ENCODE measurements around the gene LRRC66. TPM values are rescaled to one million over a fixed set of nuclear protein-coding genes. Genes with fewer than 3 reads are reported as not detected.

LRRC66 gene
- polyA plus RNA-seq, 1 experiment = 0.22 TPM

DNA sequence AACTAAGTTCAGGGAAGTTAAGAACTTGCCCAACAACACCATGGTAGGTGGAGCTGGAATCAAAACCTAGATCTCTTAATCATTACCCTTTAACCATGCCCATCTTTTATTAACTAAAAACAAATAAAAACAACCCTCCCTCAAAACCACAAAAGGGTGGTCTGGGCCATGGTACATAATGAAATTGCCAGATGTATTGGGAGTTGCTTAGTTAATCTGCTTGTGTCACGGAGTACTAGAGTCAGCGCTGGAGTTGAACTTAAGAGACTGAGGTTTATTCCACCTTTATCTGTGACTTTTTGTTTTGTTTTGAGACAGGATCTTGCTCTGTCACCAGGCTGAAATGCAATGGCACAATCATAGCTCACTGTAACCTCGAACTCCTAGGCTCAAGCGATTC is 13.3 kb downstream of the LRRC66 start:
- POLR2A ChIA-PET = no interaction called here
- H3K27ac ChIP-seq (ENCODE audit: low read depth, low read length) = no peak overlapping the region
- H3K4me3 ChIP-seq (ENCODE audit: low read depth, low read length) = no peak overlapping the region
- TF ChIP-seq, protein P1, sequence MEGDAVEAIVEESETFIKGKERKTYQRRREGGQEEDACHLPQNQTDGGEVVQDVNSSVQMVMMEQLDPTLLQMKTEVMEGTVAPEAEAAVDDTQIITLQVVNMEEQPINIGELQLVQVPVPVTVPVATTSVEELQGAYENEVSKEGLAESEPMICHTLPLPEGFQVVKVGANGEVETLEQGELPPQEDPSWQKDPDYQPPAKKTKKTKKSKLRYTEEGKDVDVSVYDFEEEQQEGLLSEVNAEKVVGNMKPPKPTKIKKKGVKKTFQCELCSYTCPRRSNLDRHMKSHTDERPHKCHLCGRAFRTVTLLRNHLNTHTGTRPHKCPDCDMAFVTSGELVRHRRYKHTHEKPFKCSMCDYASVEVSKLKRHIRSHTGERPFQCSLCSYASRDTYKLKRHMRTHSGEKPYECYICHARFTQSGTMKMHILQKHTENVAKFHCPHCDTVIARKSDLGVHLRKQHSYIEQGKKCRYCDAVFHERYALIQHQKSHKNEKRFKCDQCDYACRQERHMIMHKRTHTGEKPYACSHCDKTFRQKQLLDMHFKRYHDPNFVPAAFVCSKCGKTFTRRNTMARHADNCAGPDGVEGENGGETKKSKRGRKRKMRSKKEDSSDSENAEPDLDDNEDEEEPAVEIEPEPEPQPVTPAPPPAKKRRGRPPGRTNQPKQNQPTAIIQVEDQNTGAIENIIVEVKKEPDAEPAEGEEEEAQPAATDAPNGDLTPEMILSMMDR (IDR thresholded peaks at IDR 0.05; ENCODE audit: low read depth, low read length) = no peak
- H3K9me3 ChIP-seq (ENCODE audit: control insufficient read depth, insufficient read depth, low read length) = no peaks in the 10 kb centered on the region
- no peaks in the 10 kb centered on the region for H3K27me3 ChIP-seq (ENCODE audit: control insufficient read depth, insufficient read depth, low read length)
- CTCF ChIA-PET = no interaction called here
- DNase-seq (ENCODE audit: low read depth, low spot score) = no peak

DNA sequence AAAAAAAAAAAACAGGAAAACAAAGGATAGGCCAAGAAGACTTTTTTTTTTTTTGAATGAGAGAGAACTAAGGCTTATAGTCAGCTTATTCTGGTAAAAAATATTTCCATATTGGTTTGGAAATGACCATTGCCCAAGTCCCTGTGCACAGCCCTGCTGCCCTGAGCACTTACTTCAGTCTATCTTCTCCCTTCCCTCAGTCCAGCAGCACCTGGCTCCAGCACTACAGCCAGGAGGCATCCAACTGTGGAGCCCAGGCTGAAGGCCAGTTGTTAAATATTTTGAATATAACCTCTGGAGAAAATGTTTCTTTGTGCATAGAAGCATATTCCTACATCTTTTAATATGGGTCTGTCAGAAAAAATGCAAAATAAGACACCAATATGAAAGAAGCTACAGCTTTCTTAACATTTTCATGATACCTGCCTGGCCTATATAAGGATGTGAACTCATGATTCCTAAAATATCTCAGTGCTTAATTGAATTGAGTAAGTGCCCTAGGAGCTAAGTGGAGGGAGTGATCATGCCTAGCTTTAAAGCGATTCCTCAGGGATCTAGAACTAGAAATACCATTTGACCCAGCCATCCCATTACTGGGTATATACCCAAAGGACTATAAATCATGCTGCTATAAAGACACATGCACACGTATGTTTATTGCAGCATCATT is 14.4 kb downstream of the LRRC66 start:
- H3K9me3 ChIP-seq (ENCODE audit: control insufficient read depth, insufficient read depth, low read length) = no peaks in the 10 kb centered on the region
- no peak overlapping the region for H3K4me3 ChIP-seq (ENCODE audit: low read depth, low read length)
- no peak overlapping the region for H3K27ac ChIP-seq (ENCODE audit: low read depth, low read length)
- POLR2A ChIA-PET = no interaction called here
- H3K27me3 ChIP-seq (ENCODE audit: control insufficient read depth, insufficient read depth, low read length) = no peaks in the 10 kb centered on the region
- TF ChIP-seq, protein P1 (IDR thresholded peaks at IDR 0.05; ENCODE audit: low read depth, low read length) = no peak
- CTCF ChIA-PET = no interaction called here
- DNase-seq (ENCODE audit: low read depth, low spot score) = no peak

DNA sequence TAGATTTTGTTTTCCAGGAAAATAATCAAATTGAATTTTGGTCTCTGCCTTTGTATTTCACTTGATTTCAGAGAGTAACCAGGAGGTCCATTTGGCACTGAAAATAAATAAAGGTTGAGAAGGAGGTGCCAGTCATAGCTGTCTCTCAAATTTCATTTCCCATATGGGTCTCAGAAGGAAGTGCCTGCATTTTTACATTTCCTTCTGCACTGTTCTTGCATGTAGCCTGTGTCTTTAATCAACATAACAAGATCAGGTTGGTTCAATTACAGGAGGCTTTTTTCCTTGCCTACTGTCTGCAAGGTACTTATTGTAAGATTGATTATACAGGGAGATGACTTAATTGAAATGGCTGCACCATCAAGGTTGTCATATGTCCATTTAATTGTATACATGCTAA is 15.7 kb downstream of the LRRC66 start:
- H3K9me3 ChIP-seq (ENCODE audit: control insufficient read depth, insufficient read depth, low read length) = no peaks in the 10 kb centered on the region
- H3K27ac ChIP-seq (ENCODE audit: low read depth, low read length) = no peak overlapping the region
- CTCF ChIA-PET = interaction anchor here (1.0 kb wide), 1 partner anchor 109 kb away, joined by 3 read pairs; no protein-coding TSS in a partner anchor
- DNase-seq (ENCODE audit: low read depth, low spot score) = no peak
- no peaks in the 10 kb centered on the region for H3K27me3 ChIP-seq (ENCODE audit: control insufficient read depth, insufficient read depth, low read length)
- TF ChIP-seq, protein P1 (IDR thresholded peaks at IDR 0.05; ENCODE audit: low read depth, low read length) = no peak
- H3K4me3 ChIP-seq (ENCODE audit: low read depth, low read length) = no peak overlapping the region
- POLR2A ChIA-PET = no interaction called here

DNA sequence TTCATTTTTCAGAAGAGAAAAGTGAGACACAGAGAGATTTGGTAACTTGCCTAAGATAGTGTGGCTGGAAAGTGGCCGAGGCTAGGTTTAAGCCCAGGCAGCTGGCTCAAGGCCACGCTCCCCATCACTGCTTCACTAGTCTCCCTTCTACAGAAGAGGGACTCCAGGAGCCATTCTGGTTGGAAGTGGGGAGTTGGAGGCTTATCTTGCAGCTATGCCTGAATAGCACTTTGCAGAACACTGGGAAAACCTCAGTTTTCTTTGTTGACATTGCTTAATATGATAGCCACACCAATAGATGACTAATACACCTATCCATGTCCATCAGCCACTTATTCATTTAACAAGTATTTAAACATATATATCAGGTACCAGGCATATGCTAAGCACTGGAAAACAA is 18.5 kb downstream of the LRRC66 start:
- no peak for DNase-seq (ENCODE audit: low read depth, low spot score)
- H3K4me3 ChIP-seq (ENCODE audit: low read depth, low read length) = no peak overlapping the region
- H3K27ac ChIP-seq (ENCODE audit: low read depth, low read length) = no peak overlapping the region
- H3K27me3 ChIP-seq (ENCODE audit: control insufficient read depth, insufficient read depth, low read length) = no peaks in the 10 kb centered on the region
- ChIA-PET CTCF (interaction anchor here (1.0 kb wide), 1 partner anchor 105 kb away, joined by 3 read pairs; no protein-coding TSS in a partner anchor), POLR2A (no interaction called here)
- no peaks in the 10 kb centered on the region for H3K9me3 ChIP-seq (ENCODE audit: control insufficient read depth, insufficient read depth, low read length)
- TF ChIP-seq, protein P1 (IDR thresholded peaks at IDR 0.05; ENCODE audit: low read depth, low read length) = no peak

DNA sequence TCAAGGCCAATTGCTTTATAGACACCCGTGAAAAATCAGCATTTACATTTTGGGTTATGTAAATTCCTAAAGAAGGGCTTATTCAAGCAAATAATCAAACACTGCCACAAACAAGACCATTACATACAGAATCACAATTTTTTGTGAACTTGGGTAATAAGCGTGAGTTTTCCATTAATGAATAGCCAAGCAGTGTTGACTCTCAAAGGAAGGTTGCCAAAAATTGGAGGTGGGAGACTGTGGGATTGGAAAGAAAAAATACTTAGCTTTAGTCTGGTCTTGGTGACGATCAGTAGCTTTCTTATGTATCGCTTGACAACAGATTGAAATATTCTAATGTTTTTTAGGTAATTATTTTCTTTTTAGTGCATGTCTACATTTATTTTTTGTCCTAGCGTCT is 20.9 kb downstream of the LRRC66 start:
- TF ChIP-seq, protein P1 (IDR thresholded peaks at IDR 0.05; ENCODE audit: low read depth, low read length) = no peak
- H3K27me3 ChIP-seq (ENCODE audit: control insufficient read depth, insufficient read depth, low read length) = no peaks in the 10 kb centered on the region
- POLR2A ChIA-PET = no interaction called here
- no peak overlapping the region for H3K4me3 ChIP-seq (ENCODE audit: low read depth, low read length)
- H3K9me3 ChIP-seq (ENCODE audit: control insufficient read depth, insufficient read depth, low read length) = no peaks in the 10 kb centered on the region
- CTCF ChIA-PET = no interaction called here
- no peak for DNase-seq (ENCODE audit: low read depth, low spot score)
- H3K27ac ChIP-seq (ENCODE audit: low read depth, low read length) = no peak overlapping the region

All from AG04450 (cell line).